ENCODE measurements around the gene DNAJC18.

GRCh38 chr5:139406963-139407362 is 32.4 kb downstream of the DNAJC18 start:
- TF ChIP-seq BHLHE40 (IDR thresholded peaks at IDR 0.05; ENCODE audit: borderline replicate concordance) (no peak), SP1 (IDR thresholded peaks at IDR 0.05) (no peak), FOXM1 (IDR thresholded peaks at IDR 0.05; ENCODE audit: borderline replicate concordance) (no peak), ARNT (IDR thresholded peaks at IDR 0.05) (no peak), LEF1 (IDR thresholded peaks at IDR 0.05; ENCODE audit: borderline replicate concordance) (no peak), L3MBTL2 (conservative IDR thresholded peaks at IDR 0.05) (no peak), HDGF (IDR thresholded peaks at IDR 0.05; ENCODE audit: borderline replicate concordance) (no peak), FOXA1 (IDR thresholded peaks at IDR 0.05) (no peak), TARDBP (IDR thresholded peaks at IDR 0.05) (no peak), SUZ12 (IDR thresholded peaks at IDR 0.05) (no peak), ZNF384 (IDR thresholded peaks at IDR 0.05) (no peak), CTBP1 (IDR thresholded peaks at IDR 0.05; ENCODE audit: borderline replicate concordance) (no peak), FOXK2 (IDR thresholded peaks at IDR 0.05) (no peak), ELF4 (IDR thresholded peaks at IDR 0.05) (no peak)

Measured in HEK293T (cell line).